CD1c-positive myeloid dendritic cell (primary cell): ENCODE results near the gene RASAL1.

Experiments used
- DNase-seq: peaks from one replicate; pipeline ENCODE4 v3.0.0-alpha.2; 2016; ENCODE audit errors: extremely low spot score

Gene RASAL1

GRCh38 chr12:113135178-113136127, at the start of gene RASAL1:
Gene RASAL1 (minus strand): TSS chr12:113135761. CDS start chr12:113135462, 299 bp downstream.
- DNase-seq, result peak; percentile 81

- peak; percentile 92 for DNase-seq
Observed at GRCh38 chr12:113184900-113185179, 49.3 kb upstream of the RASAL1 start.

- DNase-seq, result no peak
Observed at GRCh38 chr12:113184098-113184899, 48.7 kb upstream of the RASAL1 start.

GRCh38 chr12:113183030-113183589, 47.5 kb upstream of the RASAL1 start:
- no peak for DNase-seq

GRCh38 chr12:113181975-113182374, 46.4 kb upstream of the RASAL1 start:
- no peak for DNase-seq

DNA sequence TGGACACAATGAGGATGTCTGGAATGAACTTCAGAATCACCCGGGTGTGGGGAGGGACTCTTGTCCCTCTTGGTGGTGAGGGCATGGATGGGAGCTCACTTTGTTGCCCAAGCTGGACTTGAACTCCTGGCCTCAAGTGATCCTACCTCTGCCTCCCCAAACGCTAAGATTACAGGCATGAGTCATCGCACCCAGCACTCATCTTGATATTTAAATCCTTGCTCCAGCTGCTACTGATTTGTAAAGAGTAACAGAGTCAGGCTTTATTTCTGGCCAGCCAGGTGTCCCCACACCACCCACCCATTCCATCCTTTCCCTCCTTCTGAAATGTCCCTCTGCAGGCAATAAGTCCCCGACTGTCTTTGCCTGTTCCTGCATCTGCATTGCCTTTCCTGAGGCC, 44.8 kb upstream of the RASAL1 start:
- no peak for DNase-seq

- DNase-seq, result no peak
Observed at GRCh38 chr12:113179023-113179422, 43.5 kb upstream of the RASAL1 start.

DNA sequence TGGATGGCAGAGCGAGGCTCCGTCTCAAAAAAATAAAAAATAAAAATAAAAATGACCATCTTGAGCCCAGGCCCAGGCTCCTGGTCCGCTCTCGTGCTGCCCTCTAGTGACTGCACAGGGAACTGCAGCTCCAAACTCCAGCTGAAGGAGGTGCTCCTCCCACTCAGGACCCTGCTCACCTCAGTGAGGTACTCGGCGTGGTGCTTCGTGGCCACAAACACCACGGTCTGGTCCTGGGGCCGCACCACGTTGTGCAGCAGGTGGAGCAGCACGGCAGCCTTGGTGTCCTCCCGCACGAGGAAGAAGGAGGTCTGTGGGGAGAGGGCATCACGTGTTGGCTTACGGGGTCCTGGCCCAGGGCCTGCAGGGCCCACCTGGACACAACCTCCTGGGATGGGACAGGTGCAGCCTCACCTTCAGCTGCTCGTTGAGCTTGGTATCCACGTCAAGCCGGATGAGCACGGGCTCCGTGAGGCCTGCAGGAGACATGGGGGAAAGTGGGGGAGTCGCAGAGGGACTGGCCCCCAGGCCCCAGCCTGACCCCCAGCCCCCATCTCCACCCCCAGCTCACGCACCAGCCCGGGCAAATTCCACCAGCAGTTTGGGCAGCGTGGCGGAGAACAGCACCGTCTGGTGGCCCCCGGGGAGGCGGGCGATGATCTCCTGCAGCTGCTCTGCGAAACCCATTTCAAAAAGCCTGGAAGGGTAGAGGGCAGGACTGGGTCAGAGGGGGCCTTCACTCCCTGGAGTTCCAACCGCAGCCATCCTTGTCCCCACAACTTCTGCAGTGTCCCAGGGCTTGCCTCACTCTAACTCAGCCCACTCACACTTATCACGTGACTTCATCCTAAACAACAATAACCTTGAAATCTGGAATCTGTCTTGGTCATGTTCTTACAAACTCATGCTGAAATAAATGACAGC, 39.2 kb upstream of the RASAL1 start:
- DNase-seq, result peak; percentile 72

DNA sequence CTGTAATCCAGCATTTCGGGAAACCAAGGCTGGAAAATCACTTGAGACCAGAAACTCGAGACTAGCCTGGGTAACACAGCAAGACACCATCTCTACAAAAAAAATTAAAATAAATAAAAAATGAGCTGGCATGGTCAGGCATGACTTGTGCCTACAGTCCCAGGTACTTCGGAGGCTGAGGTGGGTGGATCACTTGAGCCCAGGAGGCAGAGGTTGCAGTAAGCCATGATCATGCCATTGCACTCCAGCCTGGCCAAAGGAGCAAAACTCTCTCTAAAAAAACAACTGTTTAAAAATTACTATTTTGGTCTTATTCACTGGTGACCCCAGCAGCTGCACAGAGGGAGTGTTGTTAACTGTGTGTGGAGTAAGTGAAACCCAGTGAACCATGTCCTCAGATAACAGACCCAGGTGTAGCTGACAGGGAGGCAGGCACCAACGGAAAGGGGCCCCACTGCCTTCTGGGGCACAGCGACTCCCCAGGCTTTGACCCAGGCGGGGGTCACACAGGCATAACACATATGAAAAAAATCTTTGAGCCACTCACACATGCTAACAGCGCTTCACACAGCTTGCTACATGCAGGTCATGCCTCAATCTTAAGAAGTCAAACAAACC, 37.6 kb upstream of the RASAL1 start:
- DNase-seq, result no peak

GRCh38 chr12:113172185-113172584, 36.6 kb upstream of the RASAL1 start:
- no peak for DNase-seq

GRCh38 chr12:113171543-113171942, 36.0 kb upstream of the RASAL1 start:
- DNase-seq, result no peak

- DNase-seq, result no peak
Observed at GRCh38 chr12:113170926-113171325, 35.4 kb upstream of the RASAL1 start.

- DNase-seq, result no peak
Observed at GRCh38 chr12:113170457-113170856, 34.9 kb upstream of the RASAL1 start.

- no peak for DNase-seq
Observed at GRCh38 chr12:113169697-113170096, 34.1 kb upstream of the RASAL1 start.

DNA sequence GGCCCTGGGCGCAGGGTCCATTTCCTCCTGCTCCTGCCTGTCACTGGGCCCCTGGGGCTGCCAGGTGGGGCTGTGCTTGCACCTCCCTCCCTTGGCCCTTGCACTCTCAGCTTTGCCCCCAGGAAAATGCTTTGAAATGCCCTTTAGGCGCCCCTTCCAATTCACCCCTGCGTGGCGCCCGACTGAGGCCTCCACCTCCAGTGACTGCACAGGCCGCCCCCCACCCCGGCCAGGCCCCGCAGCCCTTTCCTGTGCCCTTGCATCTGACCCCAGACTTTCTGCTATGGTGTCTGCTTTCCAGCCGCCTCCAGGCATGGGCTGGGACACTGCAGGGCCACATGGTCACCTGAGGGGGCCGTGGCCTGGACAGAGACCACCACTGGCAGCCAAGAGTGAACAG, 32.3 kb upstream of the RASAL1 start:
- DNase-seq, result no peak

- no peak for DNase-seq
Observed at GRCh38 chr12:113165521-113166450, 30.2 kb upstream of the RASAL1 start.

DNA sequence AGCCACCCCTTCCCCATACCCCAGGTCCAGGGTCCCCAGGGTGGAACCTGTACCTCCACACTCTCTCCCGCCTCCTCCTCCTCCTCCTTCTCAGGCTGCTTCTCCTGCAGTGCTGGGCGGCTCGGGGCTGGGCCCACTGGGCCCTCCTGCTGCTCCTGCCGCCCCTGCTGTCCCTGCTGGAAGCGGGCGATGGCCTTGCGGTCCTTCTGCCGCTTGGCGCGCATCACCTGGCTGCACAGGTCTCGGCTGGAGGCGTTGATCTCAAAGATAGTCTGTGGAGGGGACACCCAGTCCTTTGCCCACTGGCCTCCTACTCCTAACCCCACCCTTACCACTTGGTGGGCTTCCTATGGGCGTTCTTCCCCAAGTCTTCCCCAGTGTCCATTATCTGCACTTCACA, 28.5 kb upstream of the RASAL1 start:
- DNase-seq, result no peak

- DNase-seq, result no peak
Observed at GRCh38 chr12:113163030-113163360, 27.4 kb upstream of the RASAL1 start.

DNA sequence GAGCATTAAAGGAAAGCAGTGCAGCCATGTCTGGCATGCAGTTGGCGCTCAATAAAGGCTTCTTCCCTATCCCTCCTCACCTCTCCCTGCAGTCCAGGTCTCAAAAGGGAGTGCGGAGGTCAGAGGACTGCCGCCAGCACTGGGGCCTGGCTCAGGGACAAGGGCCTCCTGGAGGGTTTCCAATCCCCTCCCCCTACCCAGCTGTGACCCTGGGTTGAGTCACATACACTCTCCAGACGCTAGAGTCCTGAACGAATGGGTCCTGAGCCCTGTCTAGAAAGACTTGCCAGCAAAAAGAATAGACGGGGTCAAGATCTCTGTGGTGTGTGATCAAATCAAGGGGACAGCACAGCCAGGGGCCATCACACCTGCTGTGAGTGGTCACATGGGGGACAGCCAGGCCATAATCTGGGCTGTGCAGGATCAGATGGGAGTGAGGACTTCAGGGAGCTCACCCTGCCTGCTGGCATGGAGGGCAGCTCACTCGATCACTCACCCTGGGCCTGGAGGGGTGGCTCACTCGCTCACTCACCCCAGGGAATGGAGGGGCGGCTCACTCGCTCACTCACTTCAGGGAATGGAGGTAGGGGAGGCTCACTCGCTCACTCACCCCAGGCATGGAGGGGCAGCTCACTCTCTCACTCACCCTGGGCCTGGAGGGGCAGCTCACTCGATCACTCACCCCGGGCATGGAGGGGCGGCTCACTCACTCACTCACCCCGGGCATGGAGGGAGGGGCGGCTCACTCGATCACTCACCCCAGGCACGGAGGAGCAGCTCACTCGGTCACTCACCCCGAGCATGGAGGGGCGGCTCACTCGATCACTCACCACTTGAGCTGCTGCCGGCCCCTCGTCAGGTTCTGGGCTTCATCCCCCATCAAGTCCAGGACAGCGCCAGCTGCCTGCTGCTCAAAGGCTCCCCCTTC, 26.8 kb upstream of the RASAL1 start:
- DNase-seq, result no peak
